Testis (tissue), 3 donors: Measurements from ENCODE around the gene AS3MT. TPM values are rescaled to one million over a fixed set of nuclear protein-coding genes. Genes with fewer than 3 reads are reported as not detected.

Experiments used
- polyA plus RNA-seq: library from polyadenylated mRNA; stranded (reverse); fragments of 350-450 nt; fragmentation: Illumina TruSeq; extraction: RNeasy Lipid Tissue Mini Kit (QIAGEN cat#74804); gene quantifications from one replicate; pipeline ENCODE4 v1.2.3, GENCODE V29; 2014; ENCODE audit warnings: low read depth, low replicate concordance; ENCODE audit not compliant: insufficient read depth
- small RNA-seq, 2 donors: library from RNA; depleted of rRNA; stranded (forward); fragments of <200 nt; gene quantifications; one replicate each; pipeline ENCODE3, GENCODE V24; 2016
- total RNA-seq, 2 donors: library from RNA; depleted of rRNA; stranded (reverse); fragments of >200 nt; gene quantifications; one replicate each; pipeline ENCODE4 v1.2.3, GENCODE V29; 2016

The AS3MT gene
- total and polyA plus RNA-seq, 3 donors from 2014 or later = 15.0 to 19.2 (median 18.3) TPM

Small RNA genes within 50 kb of the gene (small RNA-seq; reads per million reads assigned to genes)
- gene AS3MT (0 reads per million in 2 donors), gene RF00026 (0 reads per million in 2 donors)

Other genes with a start within 250 kb of the AS3MT start
- gene TRIM8, start 225.0 kb upstream of the AS3MT start, total RNA-seq = 100 to 1,000 TPM; 114 to 170 TPM
- gene TRIM8, start 225.0 kb upstream of the AS3MT start, polyA plus RNA-seq = 69.8 TPM
- 10 to 100 TPM; 10.8 to 10.9 TPM for gene ARL3, start 155.1 kb upstream of the AS3MT start, total RNA-seq
- gene ARL3, start 155.1 kb upstream of the AS3MT start, polyA plus RNA-seq = 25.2 TPM
- 1 to 10 TPM; 5.6 to 9.8 TPM for gene SFXN2, start 154.8 kb upstream of the AS3MT start, total RNA-seq
- 4.4 TPM for gene SFXN2, start 154.8 kb upstream of the AS3MT start, polyA plus RNA-seq
- 100 to 1,000 TPM; 113 to 165 TPM for gene WBP1L, start 125.5 kb upstream of the AS3MT start, total RNA-seq
- 72.4 TPM for gene WBP1L, start 125.5 kb upstream of the AS3MT start, polyA plus RNA-seq
- 10 to 100 TPM; 12.1 to 15.1 TPM for gene CYP17A1, start 32.1 kb upstream of the AS3MT start, total RNA-seq
- gene CYP17A1, start 32.1 kb upstream of the AS3MT start, polyA plus RNA-seq = 146 TPM
- gene BORCS7, start 15.2 kb upstream of the AS3MT start, total RNA-seq = 10 to 100 TPM; 27.1 to 41.9 TPM
- 48.1 TPM for gene BORCS7, start 15.2 kb upstream of the AS3MT start, polyA plus RNA-seq
- gene CNNM2, start 48.8 kb downstream of the AS3MT start, total RNA-seq = 10 to 100 TPM; 24.2 to 30.5 TPM
- gene CNNM2, start 48.8 kb downstream of the AS3MT start, polyA plus RNA-seq = 9.8 TPM